Chondrocyte (in vitro differentiated cells): Measurements from ENCODE around the gene MISP. TPM values are rescaled to one million over a fixed set of nuclear protein-coding genes. Genes with fewer than 3 reads are reported as not detected.

ENCODE experiments used
- DNase-seq: peaks from one replicate; pipeline ENCODE4 v3.0.0; 2021; ENCODE audit warnings: mixed read lengths, low spot score
- H3K27ac Mint-ChIP-seq: one replicate; pipeline ENCODE4 v1.8.0; 2021; ENCODE audit warnings: mild to moderate bottlenecking, moderate library complexity, mixed read lengths; ENCODE audit not compliant: unreplicated experiment
- H3K27me3 Mint-ChIP-seq: 2 replicates; pipeline ENCODE4 v1.8.0; 2021; ENCODE audit warnings: low read depth, mixed read lengths
- H3K36me3 Mint-ChIP-seq: 2 replicates; pipeline ENCODE4 v1.8.0; 2021; ENCODE audit warnings: low read depth, mixed read lengths
- H3K4me1 Mint-ChIP-seq: 2 replicates; pipeline ENCODE4 v1.8.0; 2021; ENCODE audit warnings: low read depth, mild to moderate bottlenecking, mixed read lengths
- H3K4me3 Mint-ChIP-seq: one replicate; pipeline ENCODE4 v1.8.0; 2021; ENCODE audit warnings: mild to moderate bottlenecking, moderate library complexity, mixed read lengths; ENCODE audit not compliant: unreplicated experiment
- H3K9me3 Mint-ChIP-seq: 2 replicates; pipeline ENCODE4 v1.8.0; 2021; ENCODE audit warnings: low read depth, mixed read lengths
- CTCF ChIP-seq: fragments of 200-600 bp; sonication (generic); IDR thresholded peaks from 2 replicates; pipeline ENCODE4 v1.5.0; 2021; ENCODE audit warnings: antibody characterized with exemption, mild to moderate bottlenecking, moderate library complexity
- total RNA-seq: library from RNA; stranded (reverse); gene quantifications from 3 replicates; pipeline ENCODE4 v1.2.1, GENCODE V29; 2021

MISP gene
- total RNA-seq, 1 donor from 2014 or later = 1.5 TPM

- TF ChIP-seq CTCF = no peak
- Mint-ChIP-seq H3K27ac (peak overlapping the region; percentile 78), H3K36me3 (peaks cover 17% of the 10 kb centered on the region), H3K4me3 (peak overlapping the region; percentile 63), H3K27me3 (no peaks in the 10 kb centered on the region), H3K4me1 (peaks cover 44% of the 10 kb centered on the region), H3K9me3 (no peaks in the 10 kb centered on the region)
- DNase-seq = no peak
Observed at GRCh38 chr19:801030-801860, 50.3 kb downstream of the MISP start.

- Mint-ChIP-seq H3K4me3 (peak overlapping the region; percentile 63), H3K9me3 (no peaks in the 10 kb centered on the region), H3K27me3 (no peaks in the 10 kb centered on the region), H3K4me1 (peaks cover 40% of the 10 kb centered on the region), H3K36me3 (peaks cover 19% of the 10 kb centered on the region), H3K27ac (peak overlapping the region; percentile 57)
- no peak for DNase-seq
- no peak for TF ChIP-seq CTCF
Observed at GRCh38 chr19:801861-802497, 51.1 kb downstream of the MISP start.

GRCh38 chr19:802498-803098 is 51.7 kb downstream of the MISP start:
- H3K4me3 Mint-ChIP-seq = peak overlapping the region; percentile 63
- H3K4me1 Mint-ChIP-seq = peaks cover 40% of the 10 kb centered on the region
- no peaks in the 10 kb centered on the region for H3K27me3 Mint-ChIP-seq
- peaks cover 24% of the 10 kb centered on the region for H3K36me3 Mint-ChIP-seq
- no peak for DNase-seq
- no peaks in the 10 kb centered on the region for H3K9me3 Mint-ChIP-seq
- peak overlapping the region; percentile 57 for H3K27ac Mint-ChIP-seq
- no peak for TF ChIP-seq CTCF

GRCh38 chr19:803099-803561 is 52.2 kb downstream of the MISP start:
- Mint-ChIP-seq H3K36me3 (peaks cover 28% of the 10 kb centered on the region), H3K27me3 (no peaks in the 10 kb centered on the region), H3K9me3 (no peaks in the 10 kb centered on the region), H3K4me1 (peaks cover 40% of the 10 kb centered on the region), H3K4me3 (no peak overlapping the region), H3K27ac (no peak overlapping the region)
- DNase-seq = no peak
- no peak for TF ChIP-seq CTCF

GRCh38 chr19:803686-804418 is 52.9 kb downstream of the MISP start:
- TF ChIP-seq CTCF = no peak
- no peak for DNase-seq
- Mint-ChIP-seq H3K4me1 (peaks cover 40% of the 10 kb centered on the region), H3K27ac (no peak overlapping the region), H3K27me3 (no peaks in the 10 kb centered on the region), H3K9me3 (no peaks in the 10 kb centered on the region), H3K4me3 (no peak overlapping the region), H3K36me3 (peaks cover 28% of the 10 kb centered on the region)
